ENCODE results near the gene PSTPIP1. TPM values are rescaled to one million over a fixed set of nuclear protein-coding genes. Genes with fewer than 3 reads are reported as not detected.

The PSTPIP1 gene
- total and polyA plus RNA-seq, 2 of the 8 experiments (the other 6 are each of a cell fraction or from before 2014, with no cell fraction given) = 1.6 to 1.8 TPM

DNA sequence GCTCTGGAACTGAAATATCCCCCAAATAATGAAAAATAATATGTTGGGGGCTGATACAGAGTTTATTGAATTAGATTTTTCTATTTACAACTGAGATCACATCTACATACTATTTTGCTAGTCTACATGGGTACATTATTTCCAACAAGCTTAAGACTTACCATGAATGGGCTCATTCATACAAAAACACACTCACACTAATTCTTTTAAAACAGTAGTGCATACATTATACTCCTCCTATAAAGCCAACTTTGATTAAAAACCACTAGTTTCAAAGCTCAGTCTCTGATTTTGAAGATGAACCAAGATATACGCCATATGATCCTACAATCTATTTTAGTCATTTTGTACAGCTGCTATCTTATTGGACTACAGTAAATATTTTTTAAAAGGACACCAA, 51.1 kb downstream of the PSTPIP1 start:
- H2BK5ac ChIP-seq (ENCODE audit: low read depth, low read length) = no peak overlapping the region
- H3K56ac ChIP-seq (replicated peaks; ENCODE audit: insufficient read length, low read depth, low read length) = no peak overlapping the region
- H3K9me3 ChIP-seq (ENCODE audit: insufficient read depth in 2 of 2, low read depth in 1 of 2, low read length in 1 of 2) = no peaks in the 10 kb centered on the region
- H2AFZ ChIP-seq (ENCODE audit: low read length) = no peak overlapping the region
- no peak overlapping the region for H3K14ac ChIP-seq (ENCODE audit: insufficient read length)
- H2AK5ac ChIP-seq (ENCODE audit: low read depth, low read length) = no peak overlapping the region
- H3K27me3 ChIP-seq (replicated peaks in 1 of 4; ENCODE audit: control insufficient read depth in 3 of 4, extremely low read depth in 1 of 4, insufficient read depth in 3 of 4, low read length in 3 of 4) = no peaks in the 10 kb centered on the region
- no peak overlapping the region for H3K4ac ChIP-seq (replicated peaks; ENCODE audit: insufficient read length, low read depth, low read length)
- H4K91ac ChIP-seq (replicated peaks; ENCODE audit: insufficient read length, low read length) = no peak overlapping the region
- no peak for DNase-seq (ENCODE audit: low read depth in 1 of 2, low spot score in 2 of 2)
- H3K23ac ChIP-seq (ENCODE audit: insufficient read length) = no peak overlapping the region
- H3K79me2 ChIP-seq (ENCODE audit: control insufficient read depth in 1 of 2, insufficient read depth in 2 of 2, low read length in 2 of 2) = no peaks in the 10 kb centered on the region
- H4K5ac ChIP-seq (ENCODE audit: insufficient read length, low read depth, low read length) = no peak overlapping the region
- no peaks in the 10 kb centered on the region; the same call in 1 of the 2 replicates for H3K79me1 ChIP-seq (ENCODE audit: low read depth, low read length)
- H3K27ac ChIP-seq (ENCODE audit: low read depth, low read length) = no peak overlapping the region
- H4K8ac ChIP-seq (ENCODE audit: extremely low read depth, insufficient read depth, low read length) = no peak overlapping the region
- no peak overlapping the region for H2BK15ac ChIP-seq (ENCODE audit: low read length)
- no peak for FAIRE-seq
- no peak overlapping the region for H3K9ac ChIP-seq (replicated peaks in 1 of 4; ENCODE audit: extremely low read depth in 1 of 4, low read depth in 3 of 4, low read length in 3 of 4)
- 88% methylated on average over 1 of the region's 1 CpG; no CpG with 5 or more reads in 1 of the 2 experiments for WGBS, 2 experiments (ENCODE audit: extremely low coverage in 1 of 2, insufficient coverage in 1 of 2, insufficient read length in 1 of 2, insufficient replicate concordance in 2 of 2, low coverage in 1 of 2, low lambda C conversion rate in 2 of 2, missing lambda C conversion rate in 1 of 2)
- H3K4me1 ChIP-seq (replicated peaks in 1 of 4; ENCODE audit: control insufficient read depth in 3 of 4, insufficient read depth in 4 of 4, low read length in 3 of 4) = no peaks in the 10 kb centered on the region
- H2BK20ac ChIP-seq (ENCODE audit: low read length) = no peak overlapping the region
- no peak overlapping the region for H3K4me2 ChIP-seq (ENCODE audit: insufficient read depth in 1 of 2, low read depth in 2 of 2, low read length in 2 of 2)
- H4K20me1 ChIP-seq (replicated peaks in 1 of 2; ENCODE audit: control insufficient read depth in 1 of 2, insufficient read depth in 2 of 2, low read length in 2 of 2) = peaks cover 0 to 4% of the 10 kb centered on the region in 2 experiments
- peaks cover 4 to 33% (median 13%) of the 10 kb centered on the region in 4 experiments for H3K36me3 ChIP-seq (ENCODE audit: control insufficient read depth in 2 of 4, insufficient read depth in 4 of 4, low read length in 3 of 4)
- POLR2A ChIA-PET (ENCODE audit: partially characterized antibody) = interaction anchor here (1.3 to 2.6 kb wide), 4 partner anchors 9 to 15 kb away, joined by 3 to 11 read pairs (median 4); no protein-coding TSS in a partner anchor
- no peak overlapping the region for H3K18ac ChIP-seq (ENCODE audit: extremely low read depth, low read length)
- no peaks in the 10 kb centered on the region for H3K23me2 ChIP-seq (ENCODE audit: low read depth, low read length)
- CTCF ChIA-PET (ENCODE audit: partially characterized antibody) = interaction anchor here (1.1 to 3.8 kb wide), 6 partner anchors 10 to 604 kb away, joined by 3 to 52 read pairs (median 6); no protein-coding TSS in a partner anchor
- no peak overlapping the region for H2BK12ac ChIP-seq (ENCODE audit: low read depth, low read length)
- H2BK120ac ChIP-seq (replicated peaks; ENCODE audit: low read depth, low read length) = no peak overlapping the region
- no peak overlapping the region for H3K4me3 ChIP-seq (ENCODE audit: extremely low read depth in 1 of 4, insufficient read depth in 2 of 4, low read depth in 3 of 4, low read length in 4 of 4)
- TF ChIP-seq TAF7 (optimal IDR thresholded peaks at IDR 0.05; ENCODE audit: borderline replicate concordance, low read depth, low read length) (no peak), EGR1 (IDR thresholded peaks at IDR 0.05; ENCODE audit: borderline replicate concordance, low read depth, low read length) (no peak), POU5F1 (IDR thresholded peaks at IDR 0.05; ENCODE audit: low read depth, low read length) (no peak), TBP (IDR thresholded peaks at IDR 0.05; ENCODE audit: low read depth, low read length) (no peak), HDAC6 (IDR thresholded peaks at IDR 0.05; ENCODE audit: low read depth, low read length) (no peak), SAP30 (IDR thresholded peaks at IDR 0.05; ENCODE audit: insufficient read depth, insufficient replicate concordance, low read length) (no peak), CBX5 (IDR thresholded peaks at IDR 0.05; ENCODE audit: low read depth, low read length) (no peak), KDM4A (IDR thresholded peaks at IDR 0.05; ENCODE audit: low read depth, low read length, severe bottlenecking) (no peak), HDAC2 (IDR thresholded peaks at IDR 0.05; ENCODE audit: borderline replicate concordance in 1 of 2, low read depth in 2 of 2, low read length in 2 of 2) (no peak), CHD2 (IDR thresholded peaks at IDR 0.05; ENCODE audit: low read length) (no peak), NANOG (IDR thresholded peaks at IDR 0.05; ENCODE audit: insufficient read depth, low read depth, low read length, poor library complexity, severe bottlenecking) (no peak), JUND (IDR thresholded peaks at IDR 0.05; ENCODE audit: low read length) (no peak), ASH2L (IDR thresholded peaks at IDR 0.05; ENCODE audit: low read length) (no peak), SUZ12 (IDR thresholded peaks at IDR 0.05; ENCODE audit: low read length) (no peak)
